ENCODE measurements around the gene PALLD. TPM values are rescaled to one million over a fixed set of nuclear protein-coding genes. Genes with fewer than 3 reads are reported as not detected.

Gene PALLD
- total RNA-seq, 1 experiment from 2014 or later = 23.7 TPM

DNA sequence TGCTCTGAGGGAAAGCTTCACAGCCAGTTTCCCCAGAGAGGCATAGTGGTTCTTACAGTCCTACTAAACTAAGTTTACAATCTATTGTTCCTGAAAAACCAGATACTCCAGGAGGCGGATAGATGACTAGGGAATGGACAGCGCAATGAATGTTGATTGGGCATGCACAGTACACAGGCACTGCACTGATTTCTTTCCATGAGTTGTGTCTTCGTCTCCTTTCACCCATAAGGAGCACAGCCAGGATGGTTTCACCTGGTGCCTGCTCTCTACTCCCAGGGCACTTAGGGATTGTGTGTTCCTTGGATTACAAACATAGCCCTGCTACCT is 144.9 kb downstream of the PALLD start:
- POLR2A ChIA-PET = no interaction called here
- no peak overlapping the region for H3K4me3 Mint-ChIP-seq
- no peaks in the 10 kb centered on the region for H3K9me3 Mint-ChIP-seq
- H3K27me3 Mint-ChIP-seq (ENCODE audit: low read depth) = no peaks in the 10 kb centered on the region
- no peak overlapping the region for H3K27ac Mint-ChIP-seq
- DNase-seq (ENCODE audit: low spot score) (no peak), ATAC-seq (no peak)
- no peaks in the 10 kb centered on the region for H3K36me3 Mint-ChIP-seq
- TF ChIP-seq, protein P1, sequence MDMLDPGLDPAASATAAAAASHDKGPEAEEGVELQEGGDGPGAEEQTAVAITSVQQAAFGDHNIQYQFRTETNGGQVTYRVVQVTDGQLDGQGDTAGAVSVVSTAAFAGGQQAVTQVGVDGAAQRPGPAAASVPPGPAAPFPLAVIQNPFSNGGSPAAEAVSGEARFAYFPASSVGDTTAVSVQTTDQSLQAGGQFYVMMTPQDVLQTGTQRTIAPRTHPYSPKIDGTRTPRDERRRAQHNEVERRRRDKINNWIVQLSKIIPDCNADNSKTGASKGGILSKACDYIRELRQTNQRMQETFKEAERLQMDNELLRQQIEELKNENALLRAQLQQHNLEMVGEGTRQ (CRISPR knock-in tag; IDR thresholded peaks at IDR 0.05) = no peak
- TF ChIP-seq ELF4 (CRISPR knock-in tag; IDR thresholded peaks at IDR 0.05; ENCODE audit: low read depth) (no peak), AR (CRISPR knock-in tag; IDR thresholded peaks at IDR 0.05) (no peak), E2F5 (CRISPR knock-in tag; IDR thresholded peaks at IDR 0.05) (no peak), GRHL2 (CRISPR knock-in tag; IDR thresholded peaks at IDR 0.05; ENCODE audit: insufficient replicate concordance, severe bottlenecking) (no peak)
- peaks cover 6% of the 10 kb centered on the region; the same call in 1 of the 2 replicates for H3K4me1 Mint-ChIP-seq
- CTCF ChIA-PET = no interaction called here

- no peaks in the 10 kb centered on the region for H3K36me3 Mint-ChIP-seq
- no peak overlapping the region for H3K4me3 Mint-ChIP-seq
- no peak overlapping the region for H3K27ac Mint-ChIP-seq
- POLR2A ChIA-PET = no interaction called here
- no peaks in the 10 kb centered on the region for H3K27me3 Mint-ChIP-seq (ENCODE audit: low read depth)
- CTCF ChIA-PET = no interaction called here
- H3K9me3 Mint-ChIP-seq = no peaks in the 10 kb centered on the region
- ATAC-seq (no peak), DNase-seq (ENCODE audit: low spot score) (no peak)
- H3K4me1 Mint-ChIP-seq = peaks cover 6% of the 10 kb centered on the region; the same call in 1 of the 2 replicates
- no peak for TF ChIP-seq NR2C2 (CRISPR knock-in tag; IDR thresholded peaks at IDR 0.05)
- TF ChIP-seq, protein P2, sequence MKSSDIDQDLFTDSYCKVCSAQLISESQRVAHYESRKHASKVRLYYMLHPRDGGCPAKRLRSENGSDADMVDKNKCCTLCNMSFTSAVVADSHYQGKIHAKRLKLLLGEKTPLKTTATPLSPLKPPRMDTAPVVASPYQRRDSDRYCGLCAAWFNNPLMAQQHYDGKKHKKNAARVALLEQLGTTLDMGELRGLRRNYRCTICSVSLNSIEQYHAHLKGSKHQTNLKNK (CRISPR knock-in tag; IDR thresholded peaks at IDR 0.05) = no peak
- TF ChIP-seq, protein P3, sequence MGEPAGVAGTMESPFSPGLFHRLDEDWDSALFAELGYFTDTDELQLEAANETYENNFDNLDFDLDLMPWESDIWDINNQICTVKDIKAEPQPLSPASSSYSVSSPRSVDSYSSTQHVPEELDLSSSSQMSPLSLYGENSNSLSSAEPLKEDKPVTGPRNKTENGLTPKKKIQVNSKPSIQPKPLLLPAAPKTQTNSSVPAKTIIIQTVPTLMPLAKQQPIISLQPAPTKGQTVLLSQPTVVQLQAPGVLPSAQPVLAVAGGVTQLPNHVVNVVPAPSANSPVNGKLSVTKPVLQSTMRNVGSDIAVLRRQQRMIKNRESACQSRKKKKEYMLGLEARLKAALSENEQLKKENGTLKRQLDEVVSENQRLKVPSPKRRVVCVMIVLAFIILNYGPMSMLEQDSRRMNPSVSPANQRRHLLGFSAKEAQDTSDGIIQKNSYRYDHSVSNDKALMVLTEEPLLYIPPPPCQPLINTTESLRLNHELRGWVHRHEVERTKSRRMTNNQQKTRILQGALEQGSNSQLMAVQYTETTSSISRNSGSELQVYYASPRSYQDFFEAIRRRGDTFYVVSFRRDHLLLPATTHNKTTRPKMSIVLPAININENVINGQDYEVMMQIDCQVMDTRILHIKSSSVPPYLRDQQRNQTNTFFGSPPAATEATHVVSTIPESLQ (CRISPR knock-in tag; IDR thresholded peaks at IDR 0.05) = no peak
- TF ChIP-seq TEAD1 (CRISPR knock-in tag; IDR thresholded peaks at IDR 0.05) = no peak
- TF ChIP-seq, protein P1 (CRISPR knock-in tag; IDR thresholded peaks at IDR 0.05) = no peak
- TF ChIP-seq KAT7 (CRISPR knock-in tag; IDR thresholded peaks at IDR 0.05; ENCODE audit: borderline replicate concordance) = no peak
- TF ChIP-seq IRF1 (CRISPR knock-in tag; IDR thresholded peaks at IDR 0.05) = no peak
- no peak for TF ChIP-seq HMGA2 (CRISPR knock-in tag; IDR thresholded peaks at IDR 0.05)
- TF ChIP-seq, protein P4, sequence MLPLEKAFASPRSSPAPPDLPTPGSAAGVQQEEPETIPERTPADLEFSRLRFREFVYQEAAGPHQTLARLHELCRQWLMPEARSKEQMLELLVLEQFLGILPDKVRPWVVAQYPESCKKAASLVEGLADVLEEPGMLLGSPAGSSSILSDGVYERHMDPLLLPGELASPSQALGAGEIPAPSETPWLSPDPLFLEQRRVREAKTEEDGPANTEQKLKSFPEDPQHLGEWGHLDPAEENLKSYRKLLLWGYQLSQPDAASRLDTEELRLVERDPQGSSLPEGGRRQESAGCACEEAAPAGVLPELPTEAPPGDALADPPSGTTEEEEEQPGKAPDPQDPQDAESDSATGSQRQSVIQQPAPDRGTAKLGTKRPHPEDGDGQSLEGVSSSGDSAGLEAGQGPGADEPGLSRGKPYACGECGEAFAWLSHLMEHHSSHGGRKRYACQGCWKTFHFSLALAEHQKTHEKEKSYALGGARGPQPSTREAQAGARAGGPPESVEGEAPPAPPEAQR (CRISPR knock-in tag; IDR thresholded peaks at IDR 0.05) = no peak
- TF ChIP-seq, protein P5, sequence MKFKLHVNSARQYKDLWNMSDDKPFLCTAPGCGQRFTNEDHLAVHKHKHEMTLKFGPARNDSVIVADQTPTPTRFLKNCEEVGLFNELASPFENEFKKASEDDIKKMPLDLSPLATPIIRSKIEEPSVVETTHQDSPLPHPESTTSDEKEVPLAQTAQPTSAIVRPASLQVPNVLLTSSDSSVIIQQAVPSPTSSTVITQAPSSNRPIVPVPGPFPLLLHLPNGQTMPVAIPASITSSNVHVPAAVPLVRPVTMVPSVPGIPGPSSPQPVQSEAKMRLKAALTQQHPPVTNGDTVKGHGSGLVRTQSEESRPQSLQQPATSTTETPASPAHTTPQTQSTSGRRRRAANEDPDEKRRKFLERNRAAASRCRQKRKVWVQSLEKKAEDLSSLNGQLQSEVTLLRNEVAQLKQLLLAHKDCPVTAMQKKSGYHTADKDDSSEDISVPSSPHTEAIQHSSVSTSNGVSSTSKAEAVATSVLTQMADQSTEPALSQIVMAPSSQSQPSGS (CRISPR knock-in tag; IDR thresholded peaks at IDR 0.05; ENCODE audit: borderline replicate concordance, low read depth) = no peak
- TF ChIP-seq CDX4 (CRISPR knock-in tag; IDR thresholded peaks at IDR 0.05; ENCODE audit: borderline replicate concordance) = no peak
- no peak for TF ChIP-seq ZNF317 (CRISPR knock-in tag; IDR thresholded peaks at IDR 0.05; ENCODE audit: borderline replicate concordance, low read depth)
- TF ChIP-seq MAX (CRISPR knock-in tag; IDR thresholded peaks at IDR 0.05) = no peak
- TF ChIP-seq FOXP1 (CRISPR knock-in tag; IDR thresholded peaks at IDR 0.05; ENCODE audit: borderline replicate concordance) = no peak
Measured at GRCh38 chr4:168642591-168642990, 145.7 kb downstream of the PALLD start.

All from WTC11 (cell line).